ENCODE results near the gene CYP8B1.

Gene CYP8B1

GRCh38 chr3:42875325-42876151, at the start of gene CYP8B1:
Gene CYP8B1, minus strand, starts transcription at chr3:42875879. Its CDS starts 63 bp downstream, at chr3:42875816.
- no peak for DNase-seq

- DNase-seq = no peak
Measured at GRCh38 chr3:42923606-42924005, 47.9 kb upstream of the CYP8B1 start.

- DNase-seq = no peak
Measured at GRCh38 chr3:42914771-42915515, 39.3 kb upstream of the CYP8B1 start.

GRCh38 chr3:42911551-42911950, 35.9 kb upstream of the CYP8B1 start:
- no peak for DNase-seq

- no peak for DNase-seq
Measured at GRCh38 chr3:42908675-42909074, 33.0 kb upstream of the CYP8B1 start.

GRCh38 chr3:42906848-42907183, 31.1 kb upstream of the CYP8B1 start:
- no peak for DNase-seq

- DNase-seq = no peak
Measured at GRCh38 chr3:42906070-42906847, 30.6 kb upstream of the CYP8B1 start, which contains the start of gene ZNF662. Gene ZNF662, plus strand, starts transcription at chr3:42906142. Its CDS starts 1,973 bp downstream, at chr3:42908115.

GRCh38 chr3:42905740-42906069, 30.0 kb upstream of the CYP8B1 start:
- no peak for DNase-seq

- DNase-seq = no peak
Measured at GRCh38 chr3:42904076-42904475, 28.4 kb upstream of the CYP8B1 start.

GRCh38 chr3:42902257-42902656, 26.6 kb upstream of the CYP8B1 start:
- no peak for DNase-seq

- no peak for DNase-seq
Measured at GRCh38 chr3:42901073-42901415, 25.4 kb upstream of the CYP8B1 start.

- DNase-seq = no peak
Measured at GRCh38 chr3:42900226-42901072, 24.8 kb upstream of the CYP8B1 start.

- DNase-seq = no peak
Measured at GRCh38 chr3:42898896-42899675, 23.4 kb upstream of the CYP8B1 start.

- no peak for DNase-seq
Measured at GRCh38 chr3:42895580-42895868, 19.8 kb upstream of the CYP8B1 start.

- DNase-seq = no peak
Measured at GRCh38 chr3:42894698-42895579, 19.3 kb upstream of the CYP8B1 start.

- DNase-seq = no peak
Measured at GRCh38 chr3:42892807-42893206, 17.1 kb upstream of the CYP8B1 start.

GRCh38 chr3:42892169-42892568, 16.5 kb upstream of the CYP8B1 start:
- no peak for DNase-seq

- DNase-seq = no peak
Measured at GRCh38 chr3:42891042-42891441, 15.4 kb upstream of the CYP8B1 start.

GRCh38 chr3:42887084-42887483, 11.4 kb upstream of the CYP8B1 start:
- DNase-seq = no peak

GRCh38 chr3:42886294-42886822, 10.7 kb upstream of the CYP8B1 start:
- DNase-seq = no peak

GRCh38 chr3:42884324-42884723, 8.6 kb upstream of the CYP8B1 start:
- DNase-seq = no peak
